Islet precursor cell (in vitro differentiated cells): Measurements from ENCODE around the gene VKORC1L1.
"Not testable (repeated sequence)": the region's sequence is repeated elsewhere in the genome, so short reads cannot be mapped to it uniquely, and the experiment has no call there.

Experiments used
- DNase-seq: peaks from one replicate; pipeline ENCODE4 v3.0.0-alpha.2; 2018

The VKORC1L1 gene

DNA sequence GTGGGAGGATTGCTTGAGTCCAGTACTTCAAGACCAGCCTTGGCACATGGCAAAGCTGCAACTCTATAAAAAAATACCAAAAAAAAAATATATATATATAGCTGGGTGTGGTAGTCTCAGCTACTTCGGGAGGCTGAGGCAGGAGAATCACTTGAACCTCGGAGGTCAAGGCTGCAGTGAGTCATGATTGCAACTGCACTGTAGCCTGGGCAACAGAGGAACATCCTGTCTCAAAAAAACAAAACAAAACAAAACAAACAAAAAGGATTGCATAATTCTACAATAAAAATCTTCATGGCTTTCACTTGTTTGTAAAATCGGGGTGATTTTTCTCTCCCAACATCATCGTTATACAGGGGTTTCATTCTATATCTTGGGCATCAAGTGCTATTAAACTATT lies 74.0 kb downstream of the VKORC1L1 start:
- DNase-seq: no peak

DNA sequence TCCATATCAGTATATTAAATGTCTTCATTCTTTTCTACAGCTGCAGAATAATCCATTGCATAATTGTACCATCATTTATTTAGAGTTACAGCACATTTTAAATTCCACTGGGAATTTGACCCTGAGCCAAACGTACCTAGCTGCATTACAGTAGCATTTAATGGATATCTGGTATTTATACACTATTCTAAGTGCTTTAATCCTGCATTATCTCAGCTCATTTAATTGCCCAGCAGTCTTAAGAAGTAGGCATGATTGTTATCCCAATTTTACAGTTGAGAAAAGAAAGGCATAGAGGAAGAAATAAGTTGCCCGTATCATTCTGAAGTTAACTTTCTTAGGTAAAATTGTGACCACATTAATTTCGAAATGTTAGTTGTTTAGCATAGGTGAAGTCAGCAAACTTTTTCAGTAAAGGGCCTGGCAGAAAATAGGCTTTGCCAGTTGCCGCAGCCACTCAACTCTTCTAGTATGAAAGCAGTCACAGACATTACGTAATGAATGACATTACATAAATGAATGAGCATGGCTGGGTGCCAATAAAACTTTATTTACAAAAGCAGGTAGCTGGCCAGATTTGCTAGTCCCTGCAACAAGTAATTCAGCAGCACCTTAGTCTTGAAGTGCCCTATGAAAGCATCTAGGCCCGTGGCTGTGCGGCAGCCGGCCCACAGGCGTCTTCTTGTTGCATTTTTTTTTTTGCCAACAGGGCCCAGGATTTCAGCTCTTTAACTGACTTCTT lies 79.1 kb downstream of the VKORC1L1 start:
- peak; percentile 19 for DNase-seq

DNA sequence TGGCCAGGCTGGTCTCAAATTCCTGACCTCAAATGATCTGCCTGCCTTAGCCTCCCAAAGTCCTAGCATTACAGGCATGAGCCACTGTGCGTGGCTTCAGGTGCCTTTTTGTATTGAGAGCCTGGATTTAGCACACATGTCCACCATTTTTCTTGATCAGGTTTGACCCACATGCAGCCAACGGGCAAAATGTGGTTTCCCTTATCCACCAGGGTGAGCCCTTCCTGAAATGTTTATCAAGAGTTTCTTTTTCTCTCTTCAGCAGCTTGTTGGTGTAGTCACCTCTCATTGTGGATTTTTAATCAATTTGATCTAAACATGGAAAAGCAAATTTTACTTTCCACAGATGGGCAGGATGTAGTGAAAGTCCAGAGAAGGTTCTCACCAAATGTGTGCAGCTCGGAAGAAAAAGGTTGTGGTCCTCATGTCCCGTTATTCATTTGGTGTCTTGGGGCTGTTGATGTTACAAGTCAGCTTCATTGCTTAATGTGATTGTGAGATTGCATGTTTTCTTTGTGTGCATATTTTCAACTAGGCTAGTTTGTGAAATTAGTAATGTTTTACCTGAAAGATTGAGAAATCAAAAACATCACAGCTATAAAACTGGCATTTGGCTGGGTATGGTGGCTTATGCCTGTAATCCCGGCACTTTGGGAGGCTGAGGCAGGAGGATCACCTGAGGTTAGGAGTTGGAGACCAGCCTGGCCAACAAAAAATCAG lies 80.3 kb downstream of the VKORC1L1 start:
- peak; percentile 18 for DNase-seq

DNA sequence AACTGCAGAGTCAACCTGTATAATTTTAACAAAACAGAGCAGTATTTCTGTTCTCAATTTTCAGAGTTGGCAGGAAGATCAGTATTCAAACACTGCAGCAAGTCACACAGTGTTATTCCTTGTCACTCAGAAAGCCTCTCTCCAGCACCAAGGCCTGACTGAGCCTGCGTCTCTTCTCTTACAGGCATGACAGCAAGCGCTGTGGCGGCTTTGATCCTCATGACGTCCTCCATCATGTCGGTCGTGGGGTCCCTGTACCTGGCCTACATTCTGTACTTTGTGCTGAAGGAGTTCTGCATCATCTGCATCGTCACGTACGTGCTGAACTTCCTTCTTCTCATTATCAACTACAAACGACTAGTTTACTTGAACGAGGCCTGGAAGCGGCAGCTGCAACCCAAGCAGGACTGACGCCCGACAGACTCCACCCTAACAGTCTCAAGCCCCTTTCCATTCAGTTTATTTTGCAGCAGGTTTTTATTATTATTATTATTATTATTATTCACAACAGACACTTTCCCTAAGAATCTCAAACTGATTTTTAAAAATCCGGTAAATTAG lies 81.1 kb downstream of the VKORC1L1 start:
- peak; percentile 37 for DNase-seq

DNA sequence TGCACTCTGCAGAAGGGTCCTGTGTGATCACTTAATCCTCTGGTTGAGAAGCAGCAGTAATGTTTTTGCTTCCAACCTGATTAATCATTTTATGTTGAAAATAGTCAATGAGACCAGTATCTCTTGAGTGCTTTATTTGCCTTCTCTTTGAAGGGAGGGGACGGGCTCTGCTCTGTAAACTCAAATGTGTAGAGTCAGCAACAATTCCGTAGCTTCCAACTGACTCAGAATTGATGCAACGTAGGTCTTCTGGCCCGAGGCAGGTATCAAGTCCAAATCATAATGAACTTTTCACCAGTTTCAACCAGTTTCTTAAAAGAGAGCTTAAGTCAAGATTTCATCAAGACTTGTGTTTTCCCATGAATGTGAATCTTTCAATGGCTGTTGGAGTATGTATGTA lies 82.8 kb downstream of the VKORC1L1 start:
- no peak for DNase-seq

DNA sequence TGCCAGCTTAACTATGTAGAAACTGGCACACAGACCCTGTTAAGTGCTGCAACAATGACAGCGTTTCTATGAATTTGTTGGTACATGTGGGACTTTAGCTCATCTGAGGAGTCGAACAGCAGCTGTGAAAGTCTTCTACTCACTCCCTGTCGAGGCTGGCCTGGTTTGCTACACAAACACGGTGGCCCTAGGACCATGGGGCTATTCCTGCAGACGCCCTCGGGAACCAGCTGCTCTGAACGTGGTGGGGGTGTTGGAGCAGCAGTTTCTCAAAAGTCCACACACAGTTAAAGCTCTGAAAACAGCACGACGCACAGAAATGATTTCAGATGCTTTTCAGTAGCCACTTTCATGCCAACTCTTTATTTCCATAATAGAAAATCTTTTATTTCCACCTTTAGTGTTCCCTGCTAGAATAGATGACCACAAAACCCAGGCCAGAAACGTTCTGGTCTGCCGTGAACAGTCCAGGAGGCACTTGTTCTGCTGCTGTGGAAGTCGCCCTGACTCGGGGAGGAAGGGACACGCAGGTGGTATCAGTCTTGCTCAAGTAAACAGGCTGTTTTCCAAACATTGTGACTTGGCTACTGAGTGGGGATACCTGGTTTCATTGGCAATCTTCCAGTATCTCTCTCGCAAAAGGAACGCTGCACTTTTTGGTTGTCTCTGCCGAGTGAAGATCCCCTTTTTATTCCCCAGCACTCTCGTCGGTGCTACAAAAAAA lies 87.6 kb downstream of the VKORC1L1 start:
- DNase-seq: no peak

DNA sequence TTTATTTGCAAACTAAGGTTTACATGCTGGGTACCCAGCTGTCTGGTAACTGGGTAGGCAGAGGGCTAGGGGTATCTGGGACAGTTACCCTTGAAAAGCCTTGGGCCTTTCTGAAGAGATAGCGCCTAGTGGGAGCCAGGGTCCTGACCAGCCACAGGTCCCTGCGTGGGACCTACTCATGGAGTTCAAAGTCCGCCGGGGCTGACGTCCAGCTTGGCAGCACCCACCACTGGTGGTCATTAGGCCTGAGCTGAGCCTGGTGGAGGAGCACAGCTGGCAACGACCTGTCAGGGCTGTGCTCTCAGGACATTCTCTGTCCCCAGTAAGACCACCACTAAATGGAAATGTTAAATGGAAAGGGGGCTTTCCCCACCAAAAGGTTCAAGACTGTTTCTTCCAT lies 89.2 kb downstream of the VKORC1L1 start:
- DNase-seq: no peak

DNA sequence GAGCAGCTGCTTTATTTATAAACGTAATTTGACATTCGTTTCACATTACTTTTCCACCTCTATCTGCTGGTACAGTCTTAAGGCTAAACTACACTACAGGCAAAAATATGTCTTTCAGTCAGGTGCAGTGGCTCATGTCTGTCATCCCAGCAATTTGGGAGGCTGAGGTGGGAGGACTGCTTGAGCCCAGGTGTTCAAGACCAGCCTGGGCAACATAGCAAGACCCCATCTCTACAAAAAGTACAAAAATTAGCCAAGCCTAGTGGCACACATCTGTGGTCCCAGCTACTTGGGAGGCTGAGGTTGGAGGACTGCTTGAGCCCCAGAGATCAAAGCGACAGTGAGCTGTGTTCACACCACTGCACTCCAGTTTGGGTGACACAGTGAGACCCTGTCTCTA lies 91.8 kb downstream of the VKORC1L1 start:
- not testable (repeated sequence) for DNase-seq

DNA sequence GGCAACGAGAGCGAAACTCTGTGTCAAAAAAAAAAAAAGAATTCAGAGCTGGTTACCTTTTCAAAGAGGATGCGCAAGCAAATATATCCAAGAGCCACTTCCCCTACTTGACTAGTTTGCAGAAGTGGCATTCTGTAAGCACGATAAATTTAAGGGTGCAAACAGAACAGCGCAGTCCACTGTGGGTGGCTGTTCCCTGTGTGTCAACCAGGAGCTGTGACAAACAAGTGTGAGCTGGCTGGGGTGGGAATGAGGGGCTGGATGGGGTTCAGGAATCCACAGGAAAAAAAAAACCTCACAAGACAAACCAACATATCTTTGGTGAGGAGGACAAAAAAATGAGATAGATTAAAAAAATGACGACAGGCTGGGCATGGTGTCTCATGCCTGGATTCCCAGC lies 93.3 kb downstream of the VKORC1L1 start:
- DNase-seq: no peak

DNA sequence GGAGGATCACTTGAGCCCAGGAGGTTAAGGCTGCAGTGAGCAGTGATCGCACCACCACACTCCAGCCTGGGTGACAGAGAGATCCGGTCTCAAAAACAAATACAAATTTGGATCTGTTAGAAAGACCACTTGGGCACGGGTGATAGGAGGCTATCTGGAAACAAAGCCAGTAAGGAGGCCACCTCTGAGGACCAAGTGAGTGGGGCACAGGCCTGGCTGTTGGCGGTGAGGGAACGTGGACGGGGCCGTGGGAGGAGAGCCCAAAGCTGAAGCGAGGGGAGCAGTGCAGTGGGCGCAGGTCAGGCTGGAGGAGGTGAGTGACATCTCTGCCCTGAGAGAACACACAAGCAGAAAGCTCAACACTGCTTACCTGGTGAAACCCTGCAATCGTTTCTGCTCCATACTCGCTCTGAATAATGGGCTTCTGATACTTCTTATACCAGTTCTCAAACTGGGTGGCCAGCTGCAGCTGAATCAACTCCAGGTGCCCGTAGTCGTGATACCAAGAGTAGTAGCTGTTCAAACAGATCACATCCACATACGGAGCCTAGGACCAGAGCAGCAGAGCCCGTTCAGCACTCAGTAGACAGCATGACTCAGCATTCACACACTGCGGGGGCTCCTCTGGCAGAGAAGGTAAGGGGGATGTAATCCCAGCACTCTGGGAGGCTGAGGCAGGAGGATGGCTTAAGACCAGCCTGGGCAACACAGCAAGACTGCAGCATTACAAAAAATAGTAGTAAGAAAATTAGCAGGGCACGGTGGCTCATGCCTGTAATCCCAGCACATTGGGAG lies 94.7 kb downstream of the VKORC1L1 start:
- no peak for DNase-seq

DNA sequence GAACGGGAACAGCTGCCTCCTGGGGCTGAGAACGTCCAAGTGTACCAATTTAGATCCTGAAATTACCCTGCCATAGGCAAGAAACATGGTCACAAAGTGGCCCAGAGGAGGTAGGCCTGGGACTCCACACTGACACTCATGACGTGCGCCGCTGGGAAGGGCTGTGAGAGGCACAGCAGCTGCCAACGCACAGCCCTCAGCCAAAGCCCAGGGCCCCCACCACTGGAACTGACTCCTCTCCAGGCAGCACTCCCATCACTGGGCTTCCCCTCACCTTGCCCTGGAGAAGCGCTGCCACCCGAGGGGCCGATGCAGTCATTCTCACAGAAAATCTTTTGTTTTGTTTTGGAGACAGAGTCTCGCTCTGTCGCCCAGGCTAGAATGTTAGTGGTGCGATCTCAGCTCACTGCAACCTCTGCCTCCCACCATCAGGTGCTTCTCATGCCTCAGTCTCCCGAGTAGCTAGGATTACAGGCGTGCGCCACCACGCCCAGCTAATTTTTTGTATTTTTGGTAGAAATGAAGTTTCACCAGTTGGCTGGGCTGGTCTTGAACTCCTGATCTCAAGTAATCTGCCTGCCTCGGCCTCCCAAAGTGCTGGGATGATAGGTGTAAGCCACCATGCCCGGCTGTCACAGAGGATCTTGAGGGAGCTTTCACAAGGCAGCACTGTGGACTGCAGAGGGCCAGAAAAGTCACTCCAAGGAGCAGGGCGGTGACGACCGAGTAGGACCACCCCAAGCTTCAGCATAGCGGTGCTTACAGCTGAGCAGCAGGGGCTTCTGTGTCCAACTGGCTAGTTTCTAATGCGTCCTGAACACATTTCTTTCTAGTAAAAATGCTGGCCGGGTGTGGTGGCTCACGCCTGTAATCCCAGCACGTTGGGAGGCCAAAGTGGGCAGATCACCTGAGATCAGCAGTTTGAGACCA lies 95.6 kb downstream of the VKORC1L1 start:
- DNase-seq: no peak

DNA sequence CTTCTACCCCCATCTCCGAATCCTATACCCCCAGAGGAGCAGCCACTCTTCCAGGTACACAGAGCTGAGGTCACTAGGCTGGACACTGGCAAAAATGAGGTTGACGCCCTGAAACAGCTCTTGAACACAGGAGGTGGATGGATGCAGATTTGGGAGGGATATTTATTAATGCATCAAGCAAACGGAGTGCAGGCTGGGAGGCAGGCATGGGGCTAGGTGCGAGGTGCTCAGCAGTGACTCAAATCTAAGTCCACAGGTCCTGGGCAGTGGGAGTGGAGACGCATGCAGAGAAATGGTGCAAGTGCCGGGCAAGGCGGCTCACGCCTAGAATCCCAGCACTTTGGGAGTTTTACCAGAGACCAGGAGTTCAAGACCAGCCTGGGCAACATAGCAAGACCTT lies 98.1 kb downstream of the VKORC1L1 start:
- no peak for DNase-seq

DNA sequence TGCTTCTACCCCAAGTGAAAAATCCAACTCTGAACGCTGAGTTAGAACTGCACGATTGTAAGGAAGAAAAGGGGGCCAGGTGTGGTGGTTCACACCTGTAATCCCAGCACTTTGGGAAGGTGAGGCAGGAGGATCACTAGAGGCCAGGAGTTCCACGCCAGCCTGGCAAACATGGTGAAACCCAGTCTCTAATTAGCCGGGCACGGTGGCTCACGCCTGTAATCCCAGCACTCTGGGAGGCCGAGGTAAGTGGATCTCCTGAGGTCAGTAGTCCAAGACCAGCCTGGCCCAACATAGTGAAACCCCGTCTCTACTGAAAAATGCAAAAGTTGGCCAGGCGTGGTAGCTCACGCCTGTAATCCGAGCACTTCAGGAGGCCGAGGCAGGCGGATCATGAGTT lies 100.1 kb downstream of the VKORC1L1 start:
- no peak for DNase-seq

DNA sequence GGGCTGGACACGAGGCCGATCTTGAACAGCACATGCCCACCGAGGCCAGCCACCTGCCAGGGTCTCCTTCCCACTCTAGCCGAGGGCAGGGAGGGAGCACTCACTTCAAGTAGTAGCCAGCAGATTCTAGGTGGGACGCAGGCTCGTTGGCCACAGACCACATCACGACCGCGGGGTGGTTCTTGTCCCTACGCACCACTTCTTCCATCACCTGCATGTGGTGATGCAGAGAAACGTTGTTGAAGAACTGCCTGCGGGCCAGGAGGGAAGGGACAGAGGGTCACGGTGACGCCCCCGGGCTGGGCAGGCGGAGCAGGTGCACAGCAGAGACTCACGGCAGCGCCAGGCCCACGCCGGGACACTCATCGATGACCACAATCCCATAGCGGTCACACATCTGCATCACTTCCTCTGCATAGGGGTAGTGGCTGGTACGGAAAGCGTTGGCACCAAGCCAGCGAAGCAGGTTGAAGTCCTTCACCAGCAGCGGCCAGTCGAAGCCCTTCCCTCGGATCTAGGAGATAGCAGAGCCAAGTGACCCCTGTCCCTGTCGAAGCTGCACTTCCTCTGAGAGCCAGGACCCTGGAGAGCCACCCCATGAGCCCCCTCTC lies 101.4 kb downstream of the VKORC1L1 start:
- no peak for DNase-seq

DNA sequence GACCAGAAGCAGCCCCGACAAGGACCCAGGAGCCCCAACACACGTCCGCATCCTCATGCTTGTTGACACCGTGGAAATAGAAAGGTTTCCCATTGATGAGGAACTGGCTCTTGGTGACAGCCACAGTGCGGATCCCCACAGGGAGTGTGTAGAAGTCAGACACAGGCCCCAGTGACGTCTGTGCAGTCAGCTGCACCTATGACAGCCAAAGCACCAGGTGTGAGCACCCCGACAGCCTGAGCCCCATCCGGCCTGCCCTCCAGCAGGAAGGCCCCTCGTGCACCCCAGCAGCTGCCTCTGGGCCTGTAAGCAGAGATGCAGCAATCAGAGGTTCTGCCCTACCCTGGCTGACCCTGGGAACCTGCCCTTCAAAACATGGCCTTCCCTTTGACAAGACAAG lies 102.0 kb downstream of the VKORC1L1 start:
- no peak for DNase-seq

DNA sequence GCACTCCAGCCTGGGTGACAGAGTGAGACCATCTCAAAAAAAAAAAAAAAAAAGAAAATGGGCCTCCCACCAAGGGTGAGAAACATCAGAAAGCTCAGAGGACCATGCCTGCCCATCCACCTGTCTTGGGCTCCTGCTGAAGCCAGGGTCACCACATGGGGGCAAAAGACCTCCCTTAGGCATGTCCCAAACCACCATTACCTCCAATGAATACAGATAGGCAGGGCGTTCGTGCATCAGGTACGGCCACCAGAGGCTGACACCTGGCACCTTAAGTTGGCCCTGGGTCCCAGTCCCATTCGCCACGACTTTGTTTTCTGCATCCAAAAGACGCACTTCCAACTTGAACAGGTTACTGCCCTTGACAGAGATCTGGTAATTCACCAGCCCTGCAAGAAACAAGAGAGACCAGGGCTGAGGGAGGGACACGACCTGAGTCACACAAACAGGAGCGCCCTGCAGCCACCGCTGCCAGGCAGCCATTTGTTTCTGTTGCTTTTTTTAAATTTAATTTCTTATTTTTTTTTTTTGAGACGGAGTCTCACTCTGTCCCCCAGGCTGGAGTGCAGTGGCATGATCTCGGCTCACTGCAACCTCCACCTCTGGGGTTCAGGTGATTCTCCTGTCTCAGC lies 103.1 kb downstream of the VKORC1L1 start:
- no peak for DNase-seq

DNA sequence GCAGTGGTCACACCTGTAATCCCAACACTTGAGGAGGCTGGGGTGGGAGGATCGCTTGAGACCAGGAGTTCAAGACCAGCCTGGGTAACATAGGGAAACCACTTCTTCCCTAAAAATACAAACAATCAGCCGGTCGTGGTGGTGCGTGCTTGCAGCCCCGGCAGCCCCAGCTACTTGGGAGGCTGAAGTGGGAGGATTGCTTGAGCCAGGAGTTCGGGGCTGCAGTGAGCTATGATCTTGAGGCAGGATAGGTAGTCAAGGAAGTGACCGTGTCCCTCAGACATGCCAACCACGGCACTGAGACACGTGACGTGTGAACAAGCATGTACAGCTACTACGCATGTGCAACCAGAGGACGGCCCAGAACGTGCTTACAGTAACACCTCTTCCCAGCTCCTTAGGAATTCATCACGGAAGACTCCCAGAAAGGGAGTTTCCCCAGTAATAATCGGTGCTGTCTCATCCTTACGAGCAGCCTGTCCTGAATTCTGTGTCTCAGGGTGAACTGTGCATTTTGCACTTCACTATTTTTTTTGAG lies 103.9 kb downstream of the VKORC1L1 start:
- DNase-seq: no peak

DNA sequence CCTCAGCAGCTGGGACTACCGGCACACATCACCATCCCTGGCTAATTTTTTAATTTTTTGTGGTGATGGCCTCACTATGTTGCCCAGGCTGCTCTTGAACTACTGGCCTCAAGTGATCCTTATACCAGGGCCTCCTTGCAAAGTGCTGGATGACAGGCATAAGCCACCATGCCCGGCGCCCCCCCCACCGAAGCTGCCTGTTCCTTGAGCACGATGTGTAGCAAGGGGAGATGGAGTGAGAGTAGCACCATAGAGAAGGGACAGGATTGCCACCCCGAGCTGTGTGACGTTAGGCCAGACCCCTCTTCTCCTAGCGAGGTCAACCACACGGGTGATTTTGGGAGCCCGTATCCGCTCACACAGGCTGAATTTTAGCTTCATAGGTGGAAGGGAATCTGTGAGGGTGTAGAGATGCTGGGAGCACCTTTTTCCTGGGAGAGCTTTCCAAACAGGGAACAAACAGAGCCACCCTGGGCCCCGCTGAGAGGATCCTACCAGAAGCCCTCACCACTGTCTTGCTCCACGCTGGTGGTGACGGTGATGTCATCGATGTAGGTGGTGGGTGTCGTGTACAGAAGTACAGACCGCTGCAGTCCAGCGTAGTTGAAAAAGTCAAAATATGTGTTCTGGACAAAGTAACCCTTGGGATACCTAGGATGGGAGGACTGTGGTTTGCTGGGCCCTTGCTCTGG lies 106.2 kb downstream of the VKORC1L1 start:
- DNase-seq: no peak

DNA sequence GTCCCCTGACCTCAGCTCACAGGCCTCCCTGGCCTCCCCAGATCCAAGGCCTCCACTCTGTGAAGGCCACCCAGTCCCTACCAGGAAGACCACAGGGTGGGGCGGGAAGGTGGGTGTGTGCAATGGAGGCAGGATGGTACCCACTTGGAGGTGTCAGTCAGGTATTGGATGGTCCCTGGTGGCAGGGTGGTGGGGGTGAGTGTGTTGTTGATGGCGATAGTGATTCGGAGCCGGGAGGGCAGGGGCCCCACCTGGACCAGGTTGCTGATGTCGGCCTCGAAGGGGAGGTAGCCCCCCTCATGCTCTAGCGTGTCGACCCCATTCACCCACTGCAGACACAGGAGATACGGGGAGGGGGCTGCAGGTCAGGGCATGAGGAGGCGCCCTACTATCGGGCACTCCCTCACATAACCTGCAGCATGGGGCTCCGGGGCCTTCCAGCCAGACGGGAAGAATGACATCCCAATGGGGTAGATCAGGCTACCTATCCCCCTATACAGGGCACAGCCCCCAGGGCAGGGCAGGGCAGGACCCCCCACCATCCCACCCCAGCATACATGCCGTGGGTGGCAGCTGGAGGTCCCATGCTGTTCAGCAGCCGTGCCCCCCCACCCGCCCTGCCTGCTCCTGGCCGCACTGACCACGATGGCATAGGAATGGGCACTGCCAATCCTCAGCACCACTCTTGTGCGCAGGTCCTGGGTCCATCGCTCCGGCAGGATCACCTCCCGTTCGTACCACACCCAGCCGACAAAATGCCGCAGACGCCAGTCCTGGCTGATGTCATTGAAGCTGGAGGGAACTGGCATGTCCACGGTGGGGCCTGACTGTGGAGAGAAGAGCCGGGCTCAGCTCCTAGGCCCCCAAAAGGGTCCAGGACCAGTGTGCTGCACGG lies 107.0 kb downstream of the VKORC1L1 start:
- DNase-seq: no peak
